AG04449 (cell line): ENCODE results near the gene PRDM16.

Experiments
- CTCF ChIA-PET: fragments of 350-600 bp; formaldehyde crosslinking; extraction: SDS; loops from one replicate; lab custom pipeline; 2021; ENCODE audit warnings: antibody characterized with exemption; lab: Yijun Ruan, JAX
- POLR2A ChIA-PET: fragments of 400-600, 350-600 bp; formaldehyde crosslinking; extraction: SDS; loops from one replicate; lab custom pipeline; 2020; ENCODE audit warnings: antibody characterized with exemption, inconsistent platforms; lab: Yijun Ruan, JAX
- DNase-seq: peaks from one replicate; pipeline ENCODE4 v3.0.0-alpha.2; 2010; ENCODE audit warnings: low read depth, low spot score
- H3K4me3 ChIP-seq: 2 replicates; pipeline ENCODE4 v1.5.1; 2011; ENCODE audit warnings: low read depth, mild to moderate bottlenecking, control low read depth, low read length
- CTCF ChIP-seq: IDR thresholded peaks from one replicate; pipeline ENCODE4 v1.5.1; 2011; ENCODE audit warnings: mild to moderate bottlenecking, moderate library complexity, low read length, control low read depth, inconsistent platforms; ENCODE audit not compliant: insufficient read depth; ENCODE audit errors: missing control alignments

Gene PRDM16

GRCh38 chr1:3444736-3445135, 375.7 kb downstream of the PRDM16 start:
- H3K4me3 ChIP-seq = no peak overlapping the region
- ChIA-PET POLR2A (no interaction called here), CTCF (interaction anchor here (0.7 to 4.8 kb wide), 3 partner anchors 8 to 27 kb away, joined by 3 to 36 read pairs (median 7); no protein-coding TSS in a partner anchor)
- TF ChIP-seq CTCF = no peak
- DNase-seq = no peak

GRCh38 chr1:3450202-3450863, 381.3 kb downstream of the PRDM16 start:
- ChIA-PET CTCF (interaction anchor here (0.9 to 1.9 kb wide), 6 partner anchors 9 to 170 kb away, joined by 3 to 8 read pairs (median 4); no protein-coding TSS in a partner anchor), POLR2A (no interaction called here)
- DNase-seq = no peak
- TF ChIP-seq CTCF = no peak
- no peak overlapping the region for H3K4me3 ChIP-seq

- no peak for DNase-seq
- H3K4me3 ChIP-seq = no peak overlapping the region
- CTCF ChIA-PET = interaction anchor here (0.9 to 1.9 kb wide), 5 partner anchors 8 to 170 kb away, joined by 3 to 8 read pairs (median 4); no protein-coding TSS in a partner anchor
- TF ChIP-seq CTCF = no peak
- POLR2A ChIA-PET = no interaction called here
Observed at GRCh38 chr1:3450983-3451382, 382.0 kb downstream of the PRDM16 start.

- POLR2A ChIA-PET = no interaction called here
- no peak for TF ChIP-seq CTCF
Observed at GRCh38 chr1:3451994-3452865, 383.2 kb downstream of the PRDM16 start.

GRCh38 chr1:3452866-3453175, 383.8 kb downstream of the PRDM16 start:
- DNase-seq = no peak
- POLR2A ChIA-PET = no interaction called here
- CTCF ChIA-PET = interaction anchor here (0.7 to 2.8 kb wide), 44 partner anchors 10 to 964 kb away, joined by 3 to 166 read pairs (median 5); partner anchors contain the start of gene WRAP73
- no peak overlapping the region for H3K4me3 ChIP-seq
- no peak for TF ChIP-seq CTCF

More at GRCh38 chr1:3451994-3452865, 383.2 kb downstream of the PRDM16 start:
- no peak for DNase-seq
- no peak overlapping the region for H3K4me3 ChIP-seq
- CTCF ChIA-PET = interaction anchor here (0.7 to 2.8 kb wide), 45 partner anchors 9 to 1058 kb away, joined by 3 to 166 read pairs (median 5); partner anchors contain the start of gene WRAP73
